Osteocyte (in vitro differentiated cells): ENCODE measurements around the gene ADRB1. TPM values are rescaled to one million over a fixed set of nuclear protein-coding genes. Genes with fewer than 3 reads are reported as not detected.

Experiments
- DNase-seq: peaks from one replicate; pipeline ENCODE4 v3.0.0; 2021; ENCODE audit warnings: mixed read lengths; ENCODE audit not compliant: unreplicated experiment; ENCODE audit errors: extremely low spot score
- H3K27ac Mint-ChIP-seq: one replicate; pipeline ENCODE4 v1.8.0; 2021; ENCODE audit warnings: mild to moderate bottlenecking, mixed read lengths; ENCODE audit not compliant: unreplicated experiment
- H3K27me3 Mint-ChIP-seq: one replicate; pipeline ENCODE4 v1.8.0; 2021; ENCODE audit warnings: mixed read lengths; ENCODE audit not compliant: unreplicated experiment
- H3K36me3 Mint-ChIP-seq: one replicate; pipeline ENCODE4 v1.8.0; 2021; ENCODE audit warnings: mixed read lengths; ENCODE audit not compliant: unreplicated experiment
- H3K4me1 Mint-ChIP-seq: one replicate; pipeline ENCODE4 v1.8.0; 2021; ENCODE audit warnings: mixed read lengths; ENCODE audit not compliant: unreplicated experiment
- H3K4me3 Mint-ChIP-seq: one replicate; pipeline ENCODE4 v1.8.0; 2021; ENCODE audit warnings: mild to moderate bottlenecking, moderate library complexity, mixed read lengths; ENCODE audit not compliant: unreplicated experiment
- H3K9me3 Mint-ChIP-seq: one replicate; pipeline ENCODE4 v1.8.0; 2021; ENCODE audit warnings: mixed read lengths; ENCODE audit not compliant: unreplicated experiment
- total RNA-seq: library from RNA; stranded (reverse); gene quantifications from 2 replicates; pipeline ENCODE4 v1.2.1, GENCODE V29; 2021
- TF ChIP-seq, protein P1 (sequence below): fragments of 200-600 bp; sonication (generic); IDR thresholded peaks from 2 replicates; pipeline ENCODE4 v1.5.0; 2021; ENCODE audit warnings: antibody characterized with exemption, mild to moderate bottlenecking, moderate library complexity

ADRB1 gene
- total RNA-seq, 1 donor from 2014 or later = 0.97 TPM

DNA sequence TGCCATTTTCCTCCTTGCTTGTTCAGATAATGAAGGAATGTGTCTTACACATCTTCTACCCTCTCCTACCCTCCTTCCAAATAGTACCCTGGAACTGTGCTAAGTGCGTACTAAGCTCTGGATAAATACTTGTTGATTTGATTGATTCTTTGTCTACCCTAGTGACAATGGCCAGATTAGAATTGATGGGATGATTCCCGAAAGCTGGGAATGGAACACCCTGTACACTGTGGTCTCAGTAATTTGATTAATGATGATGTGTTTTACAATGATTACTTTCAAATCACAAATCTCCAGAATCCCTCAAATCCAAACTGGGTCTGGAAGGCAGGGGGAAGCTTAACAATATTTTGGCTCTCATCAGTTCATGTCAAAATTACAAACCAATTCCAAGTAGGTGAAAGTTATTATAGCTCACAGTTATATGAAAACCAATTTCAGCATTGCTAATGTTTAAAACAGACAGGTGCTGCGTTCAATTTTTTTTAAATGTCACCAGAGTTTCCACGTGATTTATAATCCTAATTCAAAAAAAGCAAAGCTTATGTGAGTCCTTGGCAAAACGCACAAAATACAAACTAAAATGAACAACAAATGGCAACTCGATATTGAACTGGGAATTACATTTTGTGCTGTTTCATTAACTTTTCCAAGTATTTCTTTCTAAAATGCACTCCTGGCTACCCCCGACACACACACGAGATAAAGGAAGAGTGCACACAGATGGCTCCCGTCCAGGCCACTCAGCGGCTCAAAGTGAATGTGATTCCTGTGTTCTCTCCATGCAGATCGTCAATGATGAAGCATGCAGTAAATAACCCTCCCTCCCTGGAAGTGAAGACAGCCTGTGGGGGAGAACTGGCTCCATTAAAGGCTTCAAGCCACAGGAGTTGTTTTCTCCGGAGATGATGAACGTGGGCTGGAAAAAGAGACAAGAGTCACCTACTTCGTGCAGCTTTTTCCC lies 21.7 kb upstream of the ADRB1 start:
- peaks cover 35% of the 10 kb centered on the region for H3K4me1 Mint-ChIP-seq
- no peak overlapping the region for H3K27ac Mint-ChIP-seq
- H3K27me3 Mint-ChIP-seq = no peaks in the 10 kb centered on the region
- no peaks in the 10 kb centered on the region for H3K9me3 Mint-ChIP-seq
- no peak for DNase-seq
- no peak overlapping the region for H3K4me3 Mint-ChIP-seq
- H3K36me3 Mint-ChIP-seq = no peaks in the 10 kb centered on the region
- TF ChIP-seq, protein P1, sequence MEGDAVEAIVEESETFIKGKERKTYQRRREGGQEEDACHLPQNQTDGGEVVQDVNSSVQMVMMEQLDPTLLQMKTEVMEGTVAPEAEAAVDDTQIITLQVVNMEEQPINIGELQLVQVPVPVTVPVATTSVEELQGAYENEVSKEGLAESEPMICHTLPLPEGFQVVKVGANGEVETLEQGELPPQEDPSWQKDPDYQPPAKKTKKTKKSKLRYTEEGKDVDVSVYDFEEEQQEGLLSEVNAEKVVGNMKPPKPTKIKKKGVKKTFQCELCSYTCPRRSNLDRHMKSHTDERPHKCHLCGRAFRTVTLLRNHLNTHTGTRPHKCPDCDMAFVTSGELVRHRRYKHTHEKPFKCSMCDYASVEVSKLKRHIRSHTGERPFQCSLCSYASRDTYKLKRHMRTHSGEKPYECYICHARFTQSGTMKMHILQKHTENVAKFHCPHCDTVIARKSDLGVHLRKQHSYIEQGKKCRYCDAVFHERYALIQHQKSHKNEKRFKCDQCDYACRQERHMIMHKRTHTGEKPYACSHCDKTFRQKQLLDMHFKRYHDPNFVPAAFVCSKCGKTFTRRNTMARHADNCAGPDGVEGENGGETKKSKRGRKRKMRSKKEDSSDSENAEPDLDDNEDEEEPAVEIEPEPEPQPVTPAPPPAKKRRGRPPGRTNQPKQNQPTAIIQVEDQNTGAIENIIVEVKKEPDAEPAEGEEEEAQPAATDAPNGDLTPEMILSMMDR = no peak

DNA sequence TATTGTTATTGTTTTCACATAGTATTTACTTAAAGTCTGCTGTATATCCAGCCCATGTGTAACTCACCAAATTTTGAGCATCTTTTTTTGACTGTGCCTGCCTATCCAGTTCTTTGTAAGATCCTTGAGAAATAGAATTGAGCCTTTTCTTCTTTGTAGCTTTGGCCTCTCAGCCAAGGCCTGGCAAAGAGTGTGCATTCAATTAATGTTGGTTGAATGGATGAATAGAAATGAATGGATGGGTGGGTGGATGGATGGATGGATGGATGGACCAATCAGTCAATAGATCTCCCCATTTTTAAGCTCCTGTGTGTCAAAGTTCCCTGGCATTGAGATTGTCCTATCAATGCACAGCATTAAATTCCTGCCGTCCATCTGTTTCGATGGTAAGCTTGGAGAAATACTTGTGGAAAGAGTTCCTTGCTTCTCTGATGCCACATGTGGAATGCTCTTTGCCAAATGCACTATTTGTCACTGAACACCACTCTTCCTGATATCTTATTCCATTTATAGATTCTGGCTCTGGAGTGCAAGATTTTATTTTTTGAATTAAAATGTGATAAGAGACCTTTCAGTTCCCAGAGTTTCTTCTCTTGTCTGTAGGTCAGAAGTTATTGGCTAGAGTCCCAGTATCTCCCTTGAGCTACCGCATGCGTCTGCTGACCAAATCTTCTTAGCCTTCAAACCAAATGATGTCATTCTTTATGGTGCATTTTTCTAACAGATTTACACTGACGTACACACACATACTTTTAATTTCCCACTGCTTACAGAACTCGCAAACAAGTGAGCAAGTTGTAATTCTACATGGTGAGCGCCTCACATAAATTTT lies 20.7 kb upstream of the ADRB1 start:
- peaks cover 44% of the 10 kb centered on the region for H3K4me1 Mint-ChIP-seq
- DNase-seq = no peak
- no peaks in the 10 kb centered on the region for H3K36me3 Mint-ChIP-seq
- H3K4me3 Mint-ChIP-seq = no peak overlapping the region
- H3K27me3 Mint-ChIP-seq = no peaks in the 10 kb centered on the region
- no peaks in the 10 kb centered on the region for H3K9me3 Mint-ChIP-seq
- H3K27ac Mint-ChIP-seq = no peak overlapping the region
- TF ChIP-seq, protein P1 = no peak

DNA sequence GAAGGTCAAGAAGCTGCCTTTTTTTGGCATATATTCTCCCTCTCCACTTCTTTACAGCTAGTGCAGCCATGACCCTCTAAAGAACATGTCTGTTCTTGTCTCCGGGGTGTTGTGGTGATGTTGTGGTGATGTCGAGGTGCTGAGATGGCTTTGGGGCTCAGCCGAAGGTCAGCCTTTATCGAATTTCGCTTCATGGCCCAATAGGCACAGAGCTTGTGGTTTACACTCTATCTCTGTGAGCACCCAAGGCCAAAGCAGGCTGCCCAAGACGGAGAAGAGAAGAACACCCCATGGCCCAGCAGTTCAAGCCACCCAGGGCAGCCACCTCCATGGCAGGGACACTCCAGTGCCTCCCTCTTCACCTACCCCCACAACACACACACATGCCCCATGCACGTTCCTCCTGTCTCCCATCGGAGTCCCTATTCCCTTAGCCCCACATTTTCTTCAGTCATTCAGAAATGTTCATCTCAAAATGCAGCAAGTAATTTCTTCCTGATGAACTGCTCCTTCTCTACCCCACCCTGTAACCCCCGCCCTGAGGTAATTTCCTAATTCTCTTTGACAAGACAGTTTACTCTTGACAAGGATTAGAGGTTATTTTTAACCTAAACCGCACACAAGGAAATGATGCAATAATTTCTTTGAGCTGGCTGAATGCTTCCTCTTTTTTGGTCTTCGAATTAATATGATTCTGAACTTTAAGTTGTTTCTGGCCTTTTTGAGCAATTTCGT lies 18.6 kb upstream of the ADRB1 start:
- H3K27me3 Mint-ChIP-seq = no peaks in the 10 kb centered on the region
- H3K36me3 Mint-ChIP-seq = no peaks in the 10 kb centered on the region
- no peak for DNase-seq
- H3K4me1 Mint-ChIP-seq = peaks cover 47% of the 10 kb centered on the region
- H3K27ac Mint-ChIP-seq = peak overlapping the region; percentile 89
- H3K4me3 Mint-ChIP-seq = no peak overlapping the region
- TF ChIP-seq, protein P1 = no peak
- H3K9me3 Mint-ChIP-seq = no peaks in the 10 kb centered on the region

DNA sequence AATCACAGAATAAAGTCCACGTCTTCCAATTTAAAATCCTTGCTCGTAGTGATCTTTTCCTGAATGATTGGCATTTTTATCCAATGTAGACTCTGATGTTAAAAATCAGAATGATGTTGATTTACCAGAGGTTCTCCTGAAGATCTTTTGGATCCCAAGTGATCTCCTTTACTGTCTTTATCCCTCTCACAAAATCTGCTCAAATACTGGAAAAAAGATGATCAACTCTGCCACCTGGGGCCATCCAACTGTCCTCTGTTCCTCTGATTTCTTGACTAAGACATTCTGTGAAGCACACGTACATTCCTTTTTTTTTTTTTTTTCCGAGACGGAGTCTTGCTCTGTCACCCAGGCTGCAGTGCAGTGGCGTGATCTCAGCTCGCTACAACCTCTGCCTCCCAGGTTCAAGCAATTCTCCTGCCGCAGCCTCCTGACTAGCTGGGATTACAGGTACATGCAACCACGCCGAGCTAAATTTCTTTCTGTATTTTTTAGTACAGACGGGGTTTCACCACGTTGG lies 18.0 kb upstream of the ADRB1 start:
- H3K4me3 Mint-ChIP-seq = no peak overlapping the region
- H3K27me3 Mint-ChIP-seq = no peaks in the 10 kb centered on the region
- TF ChIP-seq, protein P1 = no peak
- H3K27ac Mint-ChIP-seq = peak overlapping the region; percentile 89
- no peak for DNase-seq
- H3K4me1 Mint-ChIP-seq = peaks cover 47% of the 10 kb centered on the region
- H3K36me3 Mint-ChIP-seq = no peaks in the 10 kb centered on the region
- no peaks in the 10 kb centered on the region for H3K9me3 Mint-ChIP-seq
